CD8-positive, alpha-beta memory T cell (primary cell): ENCODE results near the gene STARD3NL. TPM values are rescaled to one million over a fixed set of nuclear protein-coding genes. Genes with fewer than 3 reads are reported as not detected.
"Not testable (repeated sequence)": the region's sequence is repeated elsewhere in the genome, so short reads cannot be mapped to it uniquely, and the experiment has no call there.

ENCODE experiments used
- CTCF ChIA-PET: fragments of 350-600 bp; sonication (Branson Sonifier 250); formaldehyde crosslinking; loops from one replicate; lab custom pipeline; 2021; ENCODE audit warnings: antibody characterized with exemption; lab: Charles Lee
- POLR2A ChIA-PET: fragments of 350-600 bp; sonication (Branson Sonifier 250); formaldehyde crosslinking; loops from one replicate; lab custom pipeline; 2021; ENCODE audit warnings: antibody characterized with exemption; lab: Charles Lee
- DNase-seq, 5 donors: peaks; one replicate each; pipeline versions ENCODE4 v3.0.0 to v3.0.0-alpha.2; 2020 to 2022; ENCODE audit warnings: mixed read lengths in 1 of 5
- H3K27ac ChIP-seq: one replicate; pipeline ENCODE4 v1.7.0; 2013; ENCODE audit warnings: low read depth, mild to moderate bottlenecking, low read length, moderate library complexity
- H3K27me3 ChIP-seq: 2 replicates; pipeline ENCODE4 v1.7.0; 2013; ENCODE audit warnings: low read length, mild to moderate bottlenecking; ENCODE audit not compliant: insufficient read depth, poor library complexity, severe bottlenecking
- H3K36me3 ChIP-seq: 2 replicates; pipeline ENCODE4 v1.7.0; 2013; ENCODE audit warnings: mild to moderate bottlenecking, low read length, moderate library complexity; ENCODE audit not compliant: insufficient read depth
- H3K4me1 ChIP-seq: 2 replicates; pipeline ENCODE4 v1.7.0; 2013; ENCODE audit warnings: mild to moderate bottlenecking, low read length, moderate library complexity; ENCODE audit not compliant: insufficient read depth
- H3K4me3 ChIP-seq: 2 replicates; pipeline ENCODE4 v1.7.0; 2013; ENCODE audit warnings: mild to moderate bottlenecking, low read length
- H3K9me3 ChIP-seq: 2 replicates; pipeline ENCODE4 v1.7.0; 2013; ENCODE audit warnings: mild to moderate bottlenecking, low read length
- H3K27ac Mint-ChIP-seq, 8 donors: one replicate each; pipeline ENCODE4 v1.8.0; 2020 to 2021; ENCODE audit warnings: mixed read lengths in 8 of 8, mild to moderate bottlenecking in 6 of 8, inconsistent platforms in 3 of 8, moderate library complexity in 3 of 8
- H3K27me3 Mint-ChIP-seq, 2 donors: one replicate each; pipeline ENCODE4 v1.8.0; 2020 to 2021; ENCODE audit warnings: mixed read lengths in 2 of 2, mild to moderate bottlenecking in 1 of 2, moderate library complexity in 1 of 2
- H3K36me3 Mint-ChIP-seq, 3 donors: one replicate each; pipeline ENCODE4 v1.8.0; 2020 to 2021; ENCODE audit warnings: mixed read lengths in 3 of 3, inconsistent platforms in 1 of 3, mild to moderate bottlenecking in 1 of 3
- H3K4me1 Mint-ChIP-seq, 3 donors: one replicate each; pipeline ENCODE4 v1.8.0; 2020 to 2021; ENCODE audit warnings: mixed read lengths in 3 of 3, inconsistent platforms in 1 of 3, mild to moderate bottlenecking in 1 of 3
- H3K4me3 Mint-ChIP-seq, 7 donors: one replicate each; pipeline ENCODE4 v1.8.0; 2020 to 2021; ENCODE audit warnings: mixed read lengths in 7 of 7, mild to moderate bottlenecking in 6 of 7, moderate library complexity in 4 of 7, inconsistent platforms in 2 of 7
- H3K9me3 Mint-ChIP-seq, 5 donors: one replicate each; pipeline ENCODE4 v1.8.0; 2020 to 2022; ENCODE audit warnings: mixed read lengths in 5 of 5, mild to moderate bottlenecking in 3 of 5, moderate library complexity in 2 of 5, inconsistent platforms in 1 of 5
- polyA plus RNA-seq: library from polyadenylated mRNA; unstranded; fragments of 300-500 nt; fragmentation: Illumina TruSeq; gene quantifications from one replicate; pipeline ENCODE4 v1.2.3, GENCODE V29; 2021
- total RNA-seq, 2 experiments: library from RNA; stranded (reverse); gene quantifications; one replicate each; pipeline ENCODE4 v1.2.3, GENCODE V29; 2021

The STARD3NL gene
- total and polyA plus RNA-seq, 3 experiments from 2014 or later = 41.5 to 54.2 (median 43.8) TPM

DNA sequence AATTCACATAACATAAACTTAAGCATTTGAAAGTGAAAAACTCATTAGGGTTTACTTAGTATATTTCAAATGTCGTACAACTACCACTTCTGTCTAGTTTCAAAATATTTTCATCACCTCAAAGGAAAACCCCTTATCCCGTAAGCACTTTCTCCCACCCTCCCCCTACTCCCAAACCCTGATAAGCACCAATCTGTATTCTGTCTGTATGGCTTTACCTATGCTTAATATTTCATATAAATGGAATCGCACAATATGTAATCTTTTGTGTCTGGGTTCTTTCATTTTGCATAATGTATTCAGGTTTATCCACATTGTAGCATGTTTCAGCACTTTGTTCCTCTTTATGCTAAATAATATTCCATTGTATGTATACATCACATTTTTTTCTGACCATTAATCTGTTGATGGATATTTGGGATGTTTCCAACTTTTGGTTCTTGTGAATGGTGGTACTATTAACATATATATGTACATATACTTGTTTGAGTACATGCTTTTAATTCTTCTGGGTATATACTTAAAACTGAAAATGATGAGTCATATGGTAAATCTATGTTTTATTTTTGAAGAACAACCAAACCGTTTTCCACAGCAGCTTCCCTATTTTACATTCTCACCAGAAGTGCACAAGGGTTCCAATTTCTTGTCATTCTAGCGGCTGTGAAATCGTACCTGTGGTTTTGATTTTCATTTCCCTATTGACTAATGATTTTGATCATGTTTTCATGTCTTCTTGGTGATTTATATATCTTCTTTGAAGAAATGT is 6.2 kb upstream of the STARD3NL start:
- peaks cover 0 to 5% (median 0%) of the 10 kb centered on the region in 3 donors for H3K36me3 Mint-ChIP-seq
- Histone ChIP-seq H3K4me3 (no peak overlapping the region), H3K27me3 (no peaks in the 10 kb centered on the region), H3K4me1 (no peaks in the 10 kb centered on the region), H3K9me3 (no peaks in the 10 kb centered on the region), H3K27ac (no peak overlapping the region), H3K36me3 (no peaks in the 10 kb centered on the region)
- H3K9me3 Mint-ChIP-seq = peaks cover 0 to 6% (median 2%) of the 10 kb centered on the region in 5 donors
- H3K4me1 Mint-ChIP-seq = peaks cover 0 to 27% (median 19%) of the 10 kb centered on the region in 3 donors
- peak overlapping the region in 1 of 7 donors; percentile 49 for H3K4me3 Mint-ChIP-seq
- CTCF ChIA-PET = interaction anchor here (2.0 kb wide), 1 partner anchor 44 kb away, joined by 10 read pairs; no protein-coding TSS in a partner anchor
- no peak for DNase-seq
- H3K27ac Mint-ChIP-seq = no peak overlapping the region
- peaks cover 11 to 20% of the 10 kb centered on the region in 2 donors for H3K27me3 Mint-ChIP-seq
- POLR2A ChIA-PET = no interaction called here

- not testable (repeated sequence) for H3K4me3 ChIP-seq
- CTCF ChIA-PET = interaction anchor here (1.4 kb wide), 1 partner anchor 12 kb away, joined by 4 read pairs; no protein-coding TSS in a partner anchor
- H3K4me1 Mint-ChIP-seq = peaks cover 31 to 42% (median 41%) of the 10 kb centered on the region in 3 donors
Observed at GRCh38 chr7:38175547-38175946, 2.5 kb upstream of the STARD3NL start.

DNA sequence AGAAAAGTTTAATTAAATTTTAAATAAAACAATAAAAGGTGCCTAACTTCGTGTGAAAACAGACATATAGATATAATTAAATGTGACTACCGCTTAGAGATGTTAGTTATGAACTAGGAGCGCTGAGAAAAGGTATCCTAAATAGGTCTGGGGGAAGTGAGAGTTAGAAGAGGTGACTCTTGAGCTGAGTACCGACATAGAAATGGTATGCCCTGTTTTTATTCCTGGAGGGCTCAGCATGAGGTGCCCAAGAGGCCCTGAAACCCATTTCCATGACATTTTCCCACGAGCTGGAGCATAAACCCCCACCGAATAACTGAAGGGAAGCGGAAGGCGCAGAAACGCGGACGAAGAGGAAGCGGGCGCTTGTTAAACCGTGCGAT is 433 bp upstream of the STARD3NL start:
- peaks cover 0 to 5% (median 1%) of the 10 kb centered on the region in 5 donors for H3K9me3 Mint-ChIP-seq
- CTCF ChIA-PET = interaction anchor here (0.8 to 1.8 kb wide), 8 partner anchors 38 to 196 kb away, joined by 3 to 13 read pairs (median 4); no protein-coding TSS in a partner anchor
- no peak for DNase-seq
- peaks cover 7 to 13% of the 10 kb centered on the region in 2 donors for H3K27me3 Mint-ChIP-seq
- peak overlapping the region; percentile 96 to 100 (median 98) for H3K4me3 Mint-ChIP-seq
- H3K27ac Mint-ChIP-seq = peak overlapping the region; percentile 95 to 99 (median 96)
- POLR2A ChIA-PET = interaction anchor here (0.6 to 1.0 kb wide), 3 partner anchors 9 to 38 kb away, joined by 3 to 5 read pairs (median 4); no protein-coding TSS in a partner anchor
- peaks cover 41 to 46% (median 44%) of the 10 kb centered on the region in 3 donors for H3K4me1 Mint-ChIP-seq
- H3K27ac ChIP-seq = peak overlapping the region; percentile 80
- peak overlapping the region; percentile 95 for H3K4me3 ChIP-seq
- H3K36me3 Mint-ChIP-seq = peaks cover 0 to 10% (median 5%) of the 10 kb centered on the region in 3 donors
- no peaks in the 10 kb centered on the region for H3K9me3 ChIP-seq
- no peaks in the 10 kb centered on the region for H3K36me3 ChIP-seq
- no peaks in the 10 kb centered on the region for H3K27me3 ChIP-seq
- H3K4me1 ChIP-seq = peaks cover 28% of the 10 kb centered on the region

More at GRCh38 chr7:38175547-38175946, 2.5 kb upstream of the STARD3NL start:
- not testable (repeated sequence) for H3K9me3 Mint-ChIP-seq, H3K27ac ChIP-seq, H3K27ac Mint-ChIP-seq, H3K36me3 Mint-ChIP-seq, H3K9me3 ChIP-seq, H3K27me3 ChIP-seq, DNase-seq, H3K36me3 ChIP-seq
- peaks cover 22% of the 10 kb centered on the region for H3K4me1 ChIP-seq
- peaks cover 11 to 20% of the 10 kb centered on the region in 2 donors for H3K27me3 Mint-ChIP-seq
- POLR2A ChIA-PET = interaction anchor here (0.6 kb wide), 1 partner anchor 1560 kb away, joined by 3 read pairs; no protein-coding TSS in a partner anchor
- peak overlapping the region in 1 of 7 donors; percentile 76 for H3K4me3 Mint-ChIP-seq

GRCh38 chr7:38178695-38179344 is 775 bp downstream of the STARD3NL start:
- H3K27me3 ChIP-seq = no peaks in the 10 kb centered on the region
- H3K36me3 Mint-ChIP-seq = peaks cover under 1 to 11% (median 2%) of the 10 kb centered on the region in 3 donors
- peak overlapping the region; percentile 80 for H3K27ac ChIP-seq
- peak overlapping the region; percentile 96 to 100 (median 98) for H3K4me3 Mint-ChIP-seq
- no peaks in the 10 kb centered on the region for H3K36me3 ChIP-seq
- H3K4me3 ChIP-seq = peak overlapping the region; percentile 95
- H3K9me3 ChIP-seq = no peaks in the 10 kb centered on the region
- H3K27ac Mint-ChIP-seq = peak overlapping the region; percentile 76 to 99 (median 95)
- ChIA-PET CTCF (interaction anchor here (1.0 to 2.6 kb wide), 5 partner anchors 37 to 195 kb away, joined by 3 to 16 read pairs (median 9); no protein-coding TSS in a partner anchor), POLR2A (interaction anchor here (1.0 kb wide), 1 partner anchor 13 kb away, joined by 5 read pairs; no protein-coding TSS in a partner anchor)
- peaks cover 44 to 58% (median 54%) of the 10 kb centered on the region in 3 donors for H3K4me1 Mint-ChIP-seq
- peak in 2 of 5 donors; percentile 57 to 59 for DNase-seq
- peaks cover 29% of the 10 kb centered on the region for H3K4me1 ChIP-seq
- no peaks in the 10 kb centered on the region for H3K9me3 Mint-ChIP-seq
- H3K27me3 Mint-ChIP-seq = peaks cover 4 to 8% of the 10 kb centered on the region in 2 donors

- Histone ChIP-seq H3K4me3 (no peak overlapping the region), H3K9me3 (no peaks in the 10 kb centered on the region), H3K36me3 (no peaks in the 10 kb centered on the region), H3K27me3 (no peaks in the 10 kb centered on the region), H3K4me1 (peaks cover 29% of the 10 kb centered on the region), H3K27ac (no peak overlapping the region)
- no peak for DNase-seq
- Mint-ChIP-seq H3K27me3 (peaks cover 0 to 2% of the 10 kb centered on the region in 2 donors), H3K4me3 (peak overlapping the region; percentile 36 to 100 (median 98)), H3K4me1 (peaks cover 49 to 62% (median 59%) of the 10 kb centered on the region in 3 donors), H3K27ac (peak overlapping the region; percentile 76 to 97 (median 95)), H3K9me3 (no peaks in the 10 kb centered on the region), H3K36me3 (peaks cover 0 to 15% (median 5%) of the 10 kb centered on the region in 3 donors)
- ChIA-PET CTCF (interaction anchor here (0.8 to 2.6 kb wide), 5 partner anchors 14 to 189 kb away, joined by 3 to 16 read pairs (median 5); no protein-coding TSS in a partner anchor), POLR2A (no interaction called here)
Observed at GRCh38 chr7:38179776-38180226, 1.8 kb downstream of the STARD3NL start.

- Mint-ChIP-seq H3K27me3 (no peaks in the 10 kb centered on the region), H3K9me3 (no peaks in the 10 kb centered on the region), H3K4me1 (peaks cover 57 to 76% (median 69%) of the 10 kb centered on the region in 3 donors), H3K36me3 (peaks cover 0 to 17% (median 8%) of the 10 kb centered on the region in 3 donors), H3K27ac (no peak overlapping the region), H3K4me3 (no peak overlapping the region)
- DNase-seq = no peak
- H3K27ac ChIP-seq = no peak overlapping the region
- no peak overlapping the region for H3K4me3 ChIP-seq
- ChIA-PET POLR2A (no interaction called here), CTCF (interaction anchor here (1.4 to 2.6 kb wide), 5 partner anchors 13 to 188 kb away, joined by 4 to 16 read pairs (median 5); no protein-coding TSS in a partner anchor)
- H3K9me3 ChIP-seq = no peaks in the 10 kb centered on the region
- H3K27me3 ChIP-seq = no peaks in the 10 kb centered on the region
- peaks cover 29% of the 10 kb centered on the region for H3K4me1 ChIP-seq
- no peaks in the 10 kb centered on the region for H3K36me3 ChIP-seq
Observed at GRCh38 chr7:38181111-38181510, 3.1 kb downstream of the STARD3NL start.

DNA sequence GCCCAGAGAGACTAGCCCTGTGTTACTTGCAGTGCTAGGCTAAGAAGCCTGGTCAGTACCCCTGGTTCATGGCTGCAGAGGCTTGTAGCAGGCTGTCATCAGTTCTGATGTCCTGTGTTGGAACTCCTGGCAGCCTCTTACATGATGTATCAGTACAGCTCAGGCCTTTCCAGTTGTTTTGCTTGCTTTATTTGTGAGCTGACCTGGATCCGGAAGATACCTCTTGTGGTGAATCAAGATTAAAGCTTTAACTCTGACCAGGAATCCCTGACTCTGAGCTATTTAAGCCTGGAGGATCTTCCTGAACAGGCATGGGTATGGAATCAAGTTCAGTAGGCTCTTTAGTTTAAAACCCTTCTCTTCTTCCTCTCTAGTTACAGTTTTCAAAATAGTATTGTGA is 4.4 kb downstream of the STARD3NL start:
- Histone ChIP-seq H3K9me3 (no peaks in the 10 kb centered on the region), H3K27ac (no peak overlapping the region), H3K27me3 (no peaks in the 10 kb centered on the region), H3K4me1 (peaks cover 25% of the 10 kb centered on the region), H3K4me3 (no peak overlapping the region), H3K36me3 (no peaks in the 10 kb centered on the region)
- peaks cover 0 to 17% (median 8%) of the 10 kb centered on the region in 3 donors for H3K36me3 Mint-ChIP-seq
- no peak overlapping the region for H3K4me3 Mint-ChIP-seq
- H3K27ac Mint-ChIP-seq = peak overlapping the region in 2 of 8 donors; percentile 5 to 13
- no peaks in the 10 kb centered on the region for H3K27me3 Mint-ChIP-seq
- POLR2A ChIA-PET = interaction anchor here (1.1 kb wide), 1 partner anchor 18 kb away, joined by 3 read pairs; no protein-coding TSS in a partner anchor
- CTCF ChIA-PET = interaction anchor here (0.9 to 1.4 kb wide), 2 partner anchors 33 to 38 kb away, joined by 5 read pairs; no protein-coding TSS in a partner anchor
- peaks cover 56 to 80% (median 75%) of the 10 kb centered on the region in 3 donors for H3K4me1 Mint-ChIP-seq
- H3K9me3 Mint-ChIP-seq = no peaks in the 10 kb centered on the region
- no peak for DNase-seq
